Sigmoid colon (tissue), 7 donors: ENCODE data around the gene RYR3. TPM values are rescaled to one million over a fixed set of nuclear protein-coding genes. Genes with fewer than 3 reads are reported as not detected.

ENCODE experiments used
- DNase-seq: peaks from one replicate; pipeline ENCODE4 v3.0.0-alpha.2; 2019
- H3K27ac ChIP-seq, 4 donors: fragments of 200-600 bp; sonication (generic); one replicate each; pipeline ENCODE4 v1.5.1; 2016 to 2019; ENCODE audit warnings: mild to moderate bottlenecking in 1 of 4
- H3K27me3 ChIP-seq, 3 donors: fragments of 200-600 bp; sonication (generic); one replicate each; pipeline ENCODE4 v1.5.1; 2019; ENCODE audit warnings: mild to moderate bottlenecking in 1 of 3
- H3K36me3 ChIP-seq, 4 donors: fragments of 200-600 bp; sonication (generic); one replicate each; pipeline ENCODE4 v1.5.1; 2016 to 2019
- H3K4me1 ChIP-seq, 4 donors: fragments of 200-600 bp; sonication (generic); one replicate each; pipeline ENCODE4 v1.5.1; 2017 to 2019
- H3K4me3 ChIP-seq, 4 donors: fragments of 200-600 bp; sonication (generic); one replicate each; pipeline ENCODE4 v1.5.1; 2017 to 2019; ENCODE audit warnings: mild to moderate bottlenecking in 2 of 4, moderate library complexity in 1 of 4
- H3K9me3 ChIP-seq, 4 donors: fragments of 200-600 bp in 3 of 4; sonication (generic) in 3 of 4; one replicate each; pipeline versions ENCODE4 v1.5.1 to v1.6.1; 2013 to 2019
- EP300 ChIP-seq, 4 donors: sonication (generic); formaldehyde crosslinking; IDR thresholded peaks; one replicate each; pipeline ENCODE4 v1.6.1; 2017; ENCODE audit warnings: antibody characterized with exemption in 4 of 4
- POLR2A ChIP-seq, 2 donors: fragments of 450-650 bp; IDR thresholded peaks; one replicate each; pipeline ENCODE4 v1.6.1; 2016; ENCODE audit warnings: antibody characterized with exemption in 2 of 2, mild to moderate bottlenecking in 2 of 2, moderate library complexity in 2 of 2
- POLR2AphosphoS5 ChIP-seq, 4 donors: sonication (generic); formaldehyde crosslinking; IDR thresholded peaks; one replicate each; pipeline ENCODE4 v1.6.1; 2017; ENCODE audit warnings: antibody characterized with exemption in 4 of 4
- WGBS, 2 donors: extraction: QIAGEN DNeasy Blood & Tissue Kit; methylation state at CpG; one replicate each; pipeline ENCODE4 v1.1.7; 2013; 5-methylcytosine and 5-hydroxymethylcytosine counted together
- intact Hi-C: fragments of 100-400 bp; cut with DNase I; formaldehyde crosslinking; loops from one replicate; pipeline ENCODE4 v1.15.1; 2023
- polyA plus RNA-seq, 3 donors: library from polyadenylated mRNA; stranded (reverse); fragments of 200-250 nt; gene quantifications; one replicate each; pipeline ENCODE4 v1.2.3, GENCODE V29; 2013
- total RNA-seq, 4 donors: library from RNA; depleted of rRNA; stranded (reverse); fragments of >200 nt; gene quantifications; one replicate each; pipeline ENCODE4 v1.1.0, GENCODE V29; 2016
- TF ChIP-seq, protein P1 (sequence below), 4 experiments: fragments of 450-650 bp in 3 of 4; fragments of 200-600 bp in 1 of 4; IDR thresholded peaks; one replicate each; pipeline ENCODE4 v1.5.1; 2016 to 2019; ENCODE audit warnings: antibody characterized with exemption in 4 of 4, mild to moderate bottlenecking in 3 of 4, moderate library complexity in 2 of 4
- donor health status: healthy with polysubstance abuse.
- donor health status: Bipolar disorder and iron deficiency.
- donor health status: healthy.

The RYR3 gene
- total RNA-seq: 10 to 100 TPM in 3 of 4 donors, 1 to 10 TPM in 1; 9.5 to 29.1 (median 15.8) TPM
- under 1 TPM in 2 of 3 donors, not detected in 1; 0.38 to 0.60 TPM for polyA plus RNA-seq

DNA sequence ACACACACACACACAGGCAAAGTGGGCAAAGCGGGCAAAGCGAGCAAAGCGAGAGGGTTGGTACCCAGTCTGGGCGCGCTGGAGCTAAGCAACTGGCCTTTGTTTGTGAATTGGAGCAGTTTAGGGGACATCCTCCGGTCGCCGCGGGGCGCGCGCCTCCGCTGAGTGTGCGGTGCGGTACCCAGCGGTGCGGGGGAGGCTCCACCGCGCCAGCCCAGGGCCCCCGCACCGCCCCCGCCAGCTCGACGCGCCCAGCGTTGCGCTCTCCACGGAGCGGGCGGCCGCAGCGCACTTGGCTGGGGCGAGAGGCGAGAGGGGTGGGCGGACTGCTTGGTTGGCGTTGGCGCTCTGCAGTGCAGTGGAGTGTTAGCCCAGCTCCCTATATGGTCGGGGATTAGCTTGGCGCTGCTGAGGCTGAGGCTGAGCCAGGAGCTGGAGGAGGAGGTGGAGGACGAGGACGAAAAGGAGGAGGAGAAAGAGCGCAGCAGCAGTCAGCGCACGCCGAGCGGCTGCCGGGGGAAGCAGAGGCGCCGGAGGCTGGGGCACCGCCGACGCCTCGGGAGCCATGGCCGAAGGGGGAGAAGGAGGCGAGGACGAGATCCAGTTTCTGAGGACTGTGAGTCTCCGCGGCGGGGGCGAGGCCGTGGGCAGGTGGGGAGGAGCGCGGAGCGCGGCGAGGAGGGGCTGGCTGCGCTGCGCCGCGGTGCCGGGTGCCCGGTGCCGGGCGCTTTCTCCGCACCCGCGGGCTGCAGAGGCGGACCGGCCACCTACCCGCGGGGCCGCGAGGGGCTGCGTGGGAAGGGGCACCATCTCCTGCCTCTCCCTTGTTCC lies at the start of gene RYR3:
RYR3 (plus strand) TSS at position 487 of the 831 bp plus-strand sequence; CDS start at position 566, 79 bp downstream.
- peak; percentile 81 for DNase-seq
- Histone ChIP-seq H3K27me3 (peaks cover 0 to 4% (median 0%) of the 10 kb centered on the region in 3 donors), H3K4me1 (peaks cover 0 to 20% (median 8%) of the 10 kb centered on the region in 4 donors), H3K36me3 (no peaks in the 10 kb centered on the region), H3K27ac (peak within 1 kb of the TSS; percentile 64 to 84 (median 82)), H3K9me3 (no peaks in the 10 kb centered on the region), H3K4me3 (peak within 1 kb of the TSS; percentile 49 to 67 (median 62))
- intact Hi-C loops: no loop called here
- 2 to 12% methylated on average over 84 of the region's 84 CpGs for WGBS, 2 donors
- no peak for TF ChIP-seq EP300 (IDR thresholded peaks at IDR 0.05)
- peak in 2 of 4 donors; percentile 19 to 38 for TF ChIP-seq POLR2AphosphoS5 (IDR thresholded peaks at IDR 0.05)

DNA sequence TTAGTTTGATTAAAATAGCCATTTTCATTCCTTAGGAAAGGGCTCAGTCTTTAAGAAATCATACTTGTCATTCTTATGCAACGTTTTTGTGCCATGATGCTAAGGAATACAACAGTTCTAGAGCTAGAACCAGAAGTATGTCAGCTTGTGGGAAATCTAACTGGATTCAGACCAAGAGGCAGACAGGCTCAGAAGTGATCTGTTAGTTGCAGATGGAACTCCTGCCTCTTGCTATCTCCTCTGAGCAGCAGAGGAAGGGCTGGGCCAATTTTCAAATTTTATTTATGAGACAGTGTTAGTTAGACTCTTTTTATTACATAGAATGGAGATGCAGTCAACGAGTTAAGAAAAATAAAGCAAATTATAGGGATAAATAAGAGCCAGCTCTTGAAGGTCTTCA lies 48.5 kb upstream of the RYR3 start:
- TF ChIP-seq POLR2AphosphoS5 (IDR thresholded peaks at IDR 0.05) (no peak), POLR2A (IDR thresholded peaks at IDR 0.05) (no peak), EP300 (IDR thresholded peaks at IDR 0.05) (no peak)
- TF ChIP-seq, protein P1, sequence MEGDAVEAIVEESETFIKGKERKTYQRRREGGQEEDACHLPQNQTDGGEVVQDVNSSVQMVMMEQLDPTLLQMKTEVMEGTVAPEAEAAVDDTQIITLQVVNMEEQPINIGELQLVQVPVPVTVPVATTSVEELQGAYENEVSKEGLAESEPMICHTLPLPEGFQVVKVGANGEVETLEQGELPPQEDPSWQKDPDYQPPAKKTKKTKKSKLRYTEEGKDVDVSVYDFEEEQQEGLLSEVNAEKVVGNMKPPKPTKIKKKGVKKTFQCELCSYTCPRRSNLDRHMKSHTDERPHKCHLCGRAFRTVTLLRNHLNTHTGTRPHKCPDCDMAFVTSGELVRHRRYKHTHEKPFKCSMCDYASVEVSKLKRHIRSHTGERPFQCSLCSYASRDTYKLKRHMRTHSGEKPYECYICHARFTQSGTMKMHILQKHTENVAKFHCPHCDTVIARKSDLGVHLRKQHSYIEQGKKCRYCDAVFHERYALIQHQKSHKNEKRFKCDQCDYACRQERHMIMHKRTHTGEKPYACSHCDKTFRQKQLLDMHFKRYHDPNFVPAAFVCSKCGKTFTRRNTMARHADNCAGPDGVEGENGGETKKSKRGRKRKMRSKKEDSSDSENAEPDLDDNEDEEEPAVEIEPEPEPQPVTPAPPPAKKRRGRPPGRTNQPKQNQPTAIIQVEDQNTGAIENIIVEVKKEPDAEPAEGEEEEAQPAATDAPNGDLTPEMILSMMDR (IDR thresholded peaks at IDR 0.05): no peak
- H3K4me1 ChIP-seq: no peaks in the 10 kb centered on the region
- WGBS, 2 donors: 27 to 50% methylated on average over 2 of the region's 2 CpGs
- no peak overlapping the region for H3K27ac ChIP-seq
- intact Hi-C loops: no loop called here
- DNase-seq: no peak
- no peaks in the 10 kb centered on the region for H3K27me3 ChIP-seq
- H3K36me3 ChIP-seq: no peaks in the 10 kb centered on the region
- no peak overlapping the region for H3K4me3 ChIP-seq
- no peaks in the 10 kb centered on the region for H3K9me3 ChIP-seq

DNA sequence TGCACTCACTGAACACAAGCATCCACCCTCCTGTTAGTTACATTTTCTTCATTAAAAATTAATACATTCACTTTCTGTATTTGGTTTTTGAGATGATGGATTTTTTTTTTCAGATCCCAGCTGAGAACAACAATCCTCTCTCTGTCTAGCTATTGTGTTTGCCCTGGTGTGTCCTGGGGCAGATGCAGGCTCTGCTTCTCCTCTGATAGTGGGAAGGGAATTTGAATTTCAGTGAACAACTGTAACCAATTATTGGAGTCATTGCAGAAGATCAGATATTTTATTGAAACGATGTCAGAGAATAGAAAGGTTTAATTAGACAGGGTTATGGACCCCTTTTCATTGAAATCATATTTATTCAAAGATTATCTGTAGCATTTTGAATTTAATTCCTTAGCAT lies 33.1 kb upstream of the RYR3 start:
- 17 to 59% methylated on average over 1 of the region's 1 CpG for WGBS, 2 donors
- Histone ChIP-seq H3K4me3 (no peak overlapping the region), H3K4me1 (no peaks in the 10 kb centered on the region), H3K9me3 (no peaks in the 10 kb centered on the region), H3K27me3 (no peaks in the 10 kb centered on the region), H3K27ac (no peak overlapping the region), H3K36me3 (no peaks in the 10 kb centered on the region)
- intact Hi-C loops: no loop called here
- TF ChIP-seq POLR2AphosphoS5 (IDR thresholded peaks at IDR 0.05) (no peak), POLR2A (IDR thresholded peaks at IDR 0.05) (no peak), EP300 (IDR thresholded peaks at IDR 0.05) (no peak)
- TF ChIP-seq, protein P1 (IDR thresholded peaks at IDR 0.05): no peak
- DNase-seq: no peak

DNA sequence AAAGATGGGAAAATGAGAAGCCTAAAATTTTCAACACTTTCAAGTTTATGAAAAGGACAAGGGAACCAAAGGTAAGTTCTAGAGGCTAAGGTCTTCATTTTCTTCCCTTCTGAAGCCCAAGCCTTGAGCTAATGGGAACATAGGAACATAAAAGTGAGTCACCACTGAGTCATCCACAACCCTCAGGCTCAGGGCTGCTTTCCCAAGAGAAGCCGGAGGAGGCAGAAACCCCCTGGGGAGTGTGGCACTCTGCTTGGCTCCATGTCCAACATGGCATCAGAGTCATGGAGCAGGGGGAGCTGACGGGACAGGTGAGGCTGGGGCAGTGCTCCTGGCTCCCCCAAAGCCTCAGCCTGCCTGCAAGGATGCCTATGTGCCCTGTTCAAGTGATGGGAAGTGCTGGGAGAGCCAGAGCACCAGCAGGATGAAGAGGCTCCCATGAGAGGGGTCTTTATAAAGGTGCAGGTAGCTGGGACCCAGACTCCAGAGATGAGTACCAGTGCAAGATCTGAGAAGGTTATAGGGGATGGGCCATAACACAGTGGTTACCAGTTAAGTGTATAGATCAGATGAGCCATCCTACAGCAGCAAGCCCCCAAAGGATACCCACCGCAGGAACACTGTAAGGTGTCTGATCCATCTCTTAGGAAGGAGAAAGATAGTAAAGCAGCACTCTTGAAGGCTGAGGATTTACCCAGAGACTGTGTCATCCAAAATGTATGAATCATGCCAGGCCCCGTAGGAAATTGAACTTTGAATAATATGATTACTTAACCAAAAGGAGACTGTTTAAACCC lies 31.8 kb upstream of the RYR3 start:
- Histone ChIP-seq H3K27me3 (no peaks in the 10 kb centered on the region), H3K4me3 (no peak overlapping the region), H3K9me3 (no peaks in the 10 kb centered on the region), H3K4me1 (no peaks in the 10 kb centered on the region), H3K36me3 (no peaks in the 10 kb centered on the region), H3K27ac (no peak overlapping the region)
- TF ChIP-seq POLR2AphosphoS5 (IDR thresholded peaks at IDR 0.05): no peak
- TF ChIP-seq POLR2A (IDR thresholded peaks at IDR 0.05): no peak
- TF ChIP-seq EP300 (IDR thresholded peaks at IDR 0.05): no peak
- TF ChIP-seq, protein P1 (IDR thresholded peaks at IDR 0.05): no peak
- no peak for DNase-seq
- WGBS, 2 donors: 47 to 74% methylated on average over 4 of the region's 4 CpGs
- intact Hi-C loops: no loop called here
